ENCODE measurements around the gene MAD1L1. TPM values are rescaled to one million over a fixed set of nuclear protein-coding genes. Genes with fewer than 3 reads are reported as not detected.

Gene MAD1L1
- total RNA-seq, 1 donor from 2014 or later: 32.7 TPM

DNA sequence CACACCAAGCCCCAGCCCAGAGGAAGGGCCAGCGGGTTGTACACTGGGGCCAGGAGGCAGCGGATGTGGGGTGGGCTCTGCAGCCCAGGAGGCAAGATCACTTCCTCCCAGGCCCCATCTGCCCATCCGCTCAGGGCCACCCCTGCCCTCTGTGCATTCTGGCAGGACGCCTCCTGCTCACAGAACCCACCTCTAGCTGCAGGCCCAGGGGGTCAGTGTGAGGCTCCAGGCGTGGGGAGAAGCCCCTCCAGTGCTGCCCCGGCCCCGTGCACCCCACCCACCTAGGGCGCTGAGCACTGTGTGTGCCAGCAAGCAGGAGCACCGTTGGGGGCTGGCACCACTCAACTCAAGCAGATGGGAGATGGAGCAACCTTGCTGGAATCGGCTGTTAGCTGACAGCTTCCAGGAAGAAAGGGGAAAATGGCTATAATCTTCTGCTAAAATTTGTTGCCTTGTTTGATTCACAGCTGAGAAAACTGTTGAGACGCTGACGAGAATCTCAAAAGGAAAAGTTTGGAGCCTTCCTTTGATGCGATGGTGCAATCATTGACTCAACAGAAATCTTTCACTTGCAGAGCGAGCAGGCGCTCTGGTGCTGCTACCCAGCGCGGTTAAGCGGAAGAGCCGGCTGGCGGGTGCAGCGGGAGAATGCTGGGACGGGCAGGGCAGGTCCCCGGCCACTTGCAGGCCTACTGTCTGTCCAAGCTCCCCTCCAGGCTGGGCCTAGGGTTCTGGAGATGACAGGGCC is 286.5 kb downstream of the MAD1L1 start:
- H3K9me3 Mint-ChIP-seq (ENCODE audit: unreplicated experiment): no peaks in the 10 kb centered on the region
- H3K36me3 Mint-ChIP-seq (ENCODE audit: unreplicated experiment): no peaks in the 10 kb centered on the region
- H3K27me3 Mint-ChIP-seq (ENCODE audit: unreplicated experiment): no peaks in the 10 kb centered on the region
- peaks cover 8% of the 10 kb centered on the region for H3K4me1 Mint-ChIP-seq (ENCODE audit: unreplicated experiment)
- H3K27ac Mint-ChIP-seq (ENCODE audit: unreplicated experiment): no peak overlapping the region
- no peak overlapping the region for H3K4me3 Mint-ChIP-seq (ENCODE audit: unreplicated experiment)
- DNase-seq (ENCODE audit: extremely low spot score, unreplicated experiment): no peak
- TF ChIP-seq CTCF (IDR thresholded peaks at IDR 0.05): no peak

- Mint-ChIP-seq H3K27me3 (ENCODE audit: unreplicated experiment) (no peaks in the 10 kb centered on the region), H3K27ac (ENCODE audit: unreplicated experiment) (no peak overlapping the region)
- no peak for TF ChIP-seq CTCF (IDR thresholded peaks at IDR 0.05)
These were observed 287.2 kb downstream of the MAD1L1 start for GRCh38 chr7:1945558-1945957.

GRCh38 chr7:1944619-1945210 is 288.0 kb downstream of the MAD1L1 start:
- Mint-ChIP-seq H3K27me3 (ENCODE audit: unreplicated experiment) (no peaks in the 10 kb centered on the region), H3K4me3 (ENCODE audit: unreplicated experiment) (no peak overlapping the region), H3K36me3 (ENCODE audit: unreplicated experiment) (no peaks in the 10 kb centered on the region), H3K27ac (ENCODE audit: unreplicated experiment) (no peak overlapping the region), H3K4me1 (ENCODE audit: unreplicated experiment) (peaks cover 20% of the 10 kb centered on the region), H3K9me3 (ENCODE audit: unreplicated experiment) (no peaks in the 10 kb centered on the region)
- no peak for TF ChIP-seq CTCF (IDR thresholded peaks at IDR 0.05)
- no peak for DNase-seq (ENCODE audit: extremely low spot score, unreplicated experiment)

More at GRCh38 chr7:1945558-1945957, 287.2 kb downstream of the MAD1L1 start:
- H3K4me3 Mint-ChIP-seq (ENCODE audit: unreplicated experiment): no peak overlapping the region
- DNase-seq (ENCODE audit: extremely low spot score, unreplicated experiment): no peak
- H3K4me1 Mint-ChIP-seq (ENCODE audit: unreplicated experiment): peaks cover 11% of the 10 kb centered on the region
- H3K9me3 Mint-ChIP-seq (ENCODE audit: unreplicated experiment): no peaks in the 10 kb centered on the region
- no peaks in the 10 kb centered on the region for H3K36me3 Mint-ChIP-seq (ENCODE audit: unreplicated experiment)

GRCh38 chr7:1943933-1944618 is 288.7 kb downstream of the MAD1L1 start:
- no peak for DNase-seq (ENCODE audit: extremely low spot score, unreplicated experiment)
- no peaks in the 10 kb centered on the region for H3K36me3 Mint-ChIP-seq (ENCODE audit: unreplicated experiment)
- H3K27me3 Mint-ChIP-seq (ENCODE audit: unreplicated experiment): no peaks in the 10 kb centered on the region
- H3K4me1 Mint-ChIP-seq (ENCODE audit: unreplicated experiment): peaks cover 20% of the 10 kb centered on the region
- H3K4me3 Mint-ChIP-seq (ENCODE audit: unreplicated experiment): no peak overlapping the region
- H3K27ac Mint-ChIP-seq (ENCODE audit: unreplicated experiment): no peak overlapping the region
- TF ChIP-seq CTCF (IDR thresholded peaks at IDR 0.05): no peak
- no peaks in the 10 kb centered on the region for H3K9me3 Mint-ChIP-seq (ENCODE audit: unreplicated experiment)

DNA sequence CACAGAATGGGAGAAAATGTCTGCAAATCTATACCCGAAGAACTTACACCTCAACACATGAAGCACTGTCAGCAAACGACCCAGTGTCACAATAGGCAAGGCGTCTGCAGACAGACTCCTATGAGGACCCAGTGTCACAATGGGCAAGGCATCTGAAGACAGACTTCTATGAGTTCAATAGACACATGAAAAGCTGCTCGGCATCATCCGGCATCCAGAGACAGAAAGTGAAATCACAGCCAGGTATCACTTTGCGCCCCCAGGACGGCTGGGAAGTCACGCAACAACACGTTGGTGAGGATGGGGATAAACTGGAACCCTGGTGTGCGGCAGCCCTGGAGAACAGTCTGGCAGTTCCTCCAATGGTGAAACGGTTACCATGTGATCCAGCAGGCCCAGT is 289.4 kb downstream of the MAD1L1 start:
- no peak for DNase-seq (ENCODE audit: extremely low spot score, unreplicated experiment)
- Mint-ChIP-seq H3K4me1 (ENCODE audit: unreplicated experiment) (peaks cover 20% of the 10 kb centered on the region), H3K27me3 (ENCODE audit: unreplicated experiment) (no peaks in the 10 kb centered on the region), H3K27ac (ENCODE audit: unreplicated experiment) (no peak overlapping the region), H3K36me3 (ENCODE audit: unreplicated experiment) (no peaks in the 10 kb centered on the region), H3K9me3 (ENCODE audit: unreplicated experiment) (no peaks in the 10 kb centered on the region), H3K4me3 (ENCODE audit: unreplicated experiment) (no peak overlapping the region)
- no peak for TF ChIP-seq CTCF (IDR thresholded peaks at IDR 0.05)

All from osteocyte (in vitro differentiated cells).